ENCODE measurements around the gene ZNF787. TPM values are rescaled to one million over a fixed set of nuclear protein-coding genes. Genes with fewer than 3 reads are reported as not detected.

The ZNF787 gene
- total and polyA plus RNA-seq, 10 of the 15 experiments (the other 5 are each of a cell fraction or from before 2014, with no cell fraction given), result 0.23 to 39.9 (median 4.1) TPM

GRCh38 chr19:56083668-56084067, 37.4 kb downstream of the ZNF787 start:
- no peaks in the 10 kb centered on the region for H3K79me2 ChIP-seq (ENCODE audit: control insufficient read depth, insufficient read depth, low read length)
- TF ChIP-seq REST (IDR thresholded peaks at IDR 0.05; ENCODE audit: low read depth, low read length) (peak; percentile 67), CBX3 (IDR thresholded peaks at IDR 0.05; ENCODE audit: borderline replicate concordance, low read depth) (no peak), ZNF687 (IDR thresholded peaks at IDR 0.05) (no peak), ETV6 (conservative IDR thresholded peaks at IDR 0.05 in 1 of 2, IDR thresholded peaks at IDR 0.05 in 1 of 2; ENCODE audit: borderline replicate concordance in 1 of 2, low read depth in 1 of 2) (no peak)
- DNase-seq (ENCODE audit: low read depth, low spot score), result no peak
- BruUV-seq (replicated peaks), result no TSS peak
- H3K9me3 ChIP-seq (replicated peaks; ENCODE audit: control insufficient read depth, insufficient read depth, low read length), result no peaks in the 10 kb centered on the region
- no peaks in the 10 kb centered on the region for H3K27me3 ChIP-seq (replicated peaks in 1 of 2; ENCODE audit: control insufficient read depth in 2 of 2, insufficient read depth in 2 of 2, low read length in 1 of 2)
- in situ Hi-C loops (cut with MboI), result loop anchor here (5.0 kb wide), 1 partner anchor 234 kb away; no protein-coding TSS in a partner anchor
- H3K9ac ChIP-seq (ENCODE audit: control insufficient read depth, insufficient read depth, low read length), result no peak overlapping the region
- POLR2A ChIA-PET, result no interaction called here
- WGBS (ENCODE audit: insufficient coverage, insufficient replicate concordance, low lambda C conversion rate, missing lambda C conversion rate), result 92% methylated on average over 2 of the region's 9 CpGs
- no peak overlapping the region for H2AFZ ChIP-seq (ENCODE audit: control insufficient read depth, low read depth, low read length)
- H4K20me1 ChIP-seq (ENCODE audit: control insufficient read depth, insufficient read depth), result no peaks in the 10 kb centered on the region
- CTCF ChIA-PET, result interaction anchor here (1.0 to 3.8 kb wide), 2 partner anchors 88 to 250 kb away, joined by 4 to 32 read pairs; no protein-coding TSS in a partner anchor
- RAD21 ChIA-PET (ENCODE audit: unreplicated experiment), result no interaction called here
- H3K36me3 ChIP-seq (ENCODE audit: control insufficient read depth in 2 of 2, insufficient read depth in 2 of 2, low read length in 1 of 2), result peaks cover 0 to 3% of the 10 kb centered on the region in 2 experiments; a peak in 3 of 4 replicates
- FAIRE-seq, result no peak
- H3K4me1 ChIP-seq (ENCODE audit: control insufficient read depth, insufficient read depth, low read length), result peaks cover 5% of the 10 kb centered on the region; the same call in 1 of the 2 replicates
- H3K4me2 ChIP-seq (ENCODE audit: control insufficient read depth, insufficient read depth), result no peak overlapping the region
- no peak for ATAC-seq
- SMC1A ChIA-PET (ENCODE audit: uncharacterized antibody, unreplicated experiment), result no interaction called here
- H3K27ac ChIP-seq (ENCODE audit: control insufficient read depth, insufficient read depth), result no peak overlapping the region
- intact Hi-C loops (cut with micrococcal nuclease; ENCODE audit: unreplicated experiment), result no loop called here
- no peak overlapping the region for H3K4me3 ChIP-seq

All from GM12878 (cell line).